SK-N-SH treated with all-trans-retinoic acid at 6 μM for 48 hours (cell line): ENCODE measurements around the gene BIRC5.
A peak's percentile ranks its signal among the peaks of the same experiment; 100 is the strongest.

Source experiments
- ATAC-seq: fragments of 200-7000 bp; cut with Tn5 transposase; 3 replicates; pipeline ENCODE4 v1.9.1; 2020; ENCODE audit warnings: mild to moderate bottlenecking, moderate library complexity
- ARNTL ChIP-seq: fragments of 450-650 bp; formaldehyde crosslinking; IDR thresholded peaks from 2 replicates; pipeline ENCODE4 v1.5.0; 2020; ENCODE audit warnings: low read depth, mild to moderate bottlenecking, moderate library complexity, borderline replicate concordance
- BACH2 ChIP-seq: fragments of 250-450 bp; sonication (Bioruptor Pico); IDR thresholded peaks from 2 replicates; pipeline ENCODE4 v1.9.0; 2021; ENCODE audit warnings: mild to moderate bottlenecking, borderline replicate concordance
- CSDC2 ChIP-seq: fragments of 250-450 bp; sonication (Bioruptor Pico); IDR thresholded peaks from 2 replicates; pipeline ENCODE4 v1.5.0; 2020; ENCODE audit warnings: mild to moderate bottlenecking, moderate library complexity
- ESRRG ChIP-seq: fragments of 250-450 bp; sonication (Bioruptor Pico); IDR thresholded peaks from 2 replicates; pipeline ENCODE4 v1.6.1; 2021; ENCODE audit warnings: mild to moderate bottlenecking
- GLIS3 ChIP-seq: fragments of 250-450 bp; sonication (Bioruptor Pico); IDR thresholded peaks from 2 replicates; pipeline ENCODE4 v1.5.0; 2020; ENCODE audit warnings: mild to moderate bottlenecking, moderate library complexity
- ISL1 ChIP-seq: fragments of 250-450 bp; sonication (Bioruptor Pico); IDR thresholded peaks from 2 replicates; pipeline ENCODE4 v2.1.2; 2022; ENCODE audit warnings: mild to moderate bottlenecking, moderate library complexity
- OSR1 ChIP-seq: fragments of 250-450 bp; sonication (Bioruptor Pico); IDR thresholded peaks from 2 replicates; pipeline ENCODE4 v1.8.0; 2022; ENCODE audit warnings: moderate library complexity, mild to moderate bottlenecking, inconsistent platforms
- POU6F1 ChIP-seq: fragments of 250-450 bp; sonication (Bioruptor Pico); IDR thresholded peaks from 2 replicates; pipeline ENCODE4 v1.8.0; 2021; ENCODE audit warnings: low read depth, mild to moderate bottlenecking, moderate library complexity, borderline replicate concordance
- RARB ChIP-seq: fragments of 250-450 bp; sonication (Bioruptor Pico); IDR thresholded peaks from 2 replicates; pipeline ENCODE4 v1.8.0; 2021; ENCODE audit warnings: mild to moderate bottlenecking, moderate library complexity
- SNAI2 ChIP-seq: fragments of 250-450 bp; sonication (Bioruptor Pico); IDR thresholded peaks from 2 replicates; pipeline ENCODE4 v1.5.0; 2020; ENCODE audit warnings: mild to moderate bottlenecking, moderate library complexity
- TCF4 ChIP-seq: fragments of 250-450 bp; sonication (Bioruptor Pico); IDR thresholded peaks from 2 replicates; pipeline ENCODE4 v1.8.0; 2021; ENCODE audit warnings: mild to moderate bottlenecking, moderate library complexity, borderline replicate concordance
- TOX ChIP-seq: fragments of 250-450 bp; sonication (Bioruptor Pico); IDR thresholded peaks from 2 replicates; pipeline ENCODE4 v1.8.0; 2021; ENCODE audit warnings: mild to moderate bottlenecking, moderate library complexity, borderline replicate concordance
- ZC3H10 ChIP-seq: fragments of 250-450 bp; sonication (Bioruptor Pico); IDR thresholded peaks from 2 replicates; pipeline ENCODE4 v1.5.1; 2021; ENCODE audit warnings: mild to moderate bottlenecking, moderate library complexity
- ZFP3 ChIP-seq: fragments of 250-450 bp; sonication (Bioruptor Pico); IDR thresholded peaks from 2 replicates; pipeline ENCODE4 v1.5.0; 2020; ENCODE audit warnings: mild to moderate bottlenecking, moderate library complexity
- ZFP30 ChIP-seq: fragments of 450-650 bp; formaldehyde crosslinking; IDR thresholded peaks from 2 replicates; pipeline ENCODE4 v1.5.0; 2022; ENCODE audit warnings: mild to moderate bottlenecking, moderate library complexity
- ZNF565 ChIP-seq: fragments of 450-650 bp; formaldehyde crosslinking; conservative IDR thresholded peaks from 2 replicates; pipeline ENCODE4 v1.5.0; 2020; ENCODE audit warnings: low read depth, mild to moderate bottlenecking, moderate library complexity
- ZNF70 ChIP-seq: fragments of 450-650 bp; formaldehyde crosslinking; IDR thresholded peaks from 2 replicates; pipeline ENCODE4 v1.5.0; 2020; ENCODE audit warnings: mild to moderate bottlenecking, moderate library complexity
- ZNF8 ChIP-seq: fragments of 450-650 bp; formaldehyde crosslinking; IDR thresholded peaks from 2 replicates; pipeline ENCODE4 v1.5.0; 2020; ENCODE audit warnings: mild to moderate bottlenecking, moderate library complexity
- TF ChIP-seq, protein P1 (sequence below): fragments of 250-450 bp; sonication (Bioruptor Pico); IDR thresholded peaks from 2 replicates; pipeline ENCODE4 v1.5.1; 2021; ENCODE audit warnings: mild to moderate bottlenecking, moderate library complexity
- TF ChIP-seq, protein P2 (sequence below): fragments of 250-450 bp; sonication (Bioruptor Pico); IDR thresholded peaks from 2 replicates; pipeline ENCODE4 v1.5.1; 2020; ENCODE audit warnings: low read depth, mild to moderate bottlenecking, moderate library complexity
- TF ChIP-seq, protein P3 (sequence below): fragments of 250-450 bp; sonication (Bioruptor Pico); IDR thresholded peaks from 2 replicates; pipeline ENCODE4 v1.5.0; 2020; ENCODE audit warnings: mild to moderate bottlenecking, moderate library complexity
- TF ChIP-seq, protein P4 (sequence below): fragments of 250-450 bp; sonication (Bioruptor Pico); IDR thresholded peaks from 2 replicates; pipeline ENCODE4 v1.8.0; 2020; ENCODE audit warnings: mild to moderate bottlenecking, moderate library complexity, borderline replicate concordance

Gene BIRC5

DNA sequence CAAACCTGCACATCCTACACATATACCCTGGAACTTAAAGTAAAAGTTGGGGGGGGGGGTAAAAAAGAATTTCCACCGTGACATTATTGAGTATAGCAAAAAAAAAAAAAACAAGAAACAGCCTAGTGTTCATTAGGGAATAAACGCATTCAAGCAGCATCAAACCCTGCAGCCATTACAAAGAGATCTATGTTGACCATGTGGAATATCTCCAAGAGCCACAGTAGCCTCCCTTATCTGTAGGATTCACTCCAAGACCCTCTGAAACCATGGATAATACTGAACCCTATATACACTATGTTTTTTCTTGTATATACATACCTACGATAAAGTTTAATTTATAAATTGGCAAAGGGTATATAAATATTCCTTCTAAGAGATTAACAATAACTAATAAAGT is 5.6 kb upstream of the BIRC5 start:
- TF ChIP-seq ZNF8 (CRISPR knock-in tag) (no peak), TOX (CRISPR knock-in tag) (no peak), ZFP30 (CRISPR knock-in tag) (no peak), GLIS3 (CRISPR knock-in tag) (no peak), ZC3H10 (CRISPR knock-in tag) (no peak)
- ATAC-seq = no peak

GRCh38 chr17:78210111-78210510 is 3.9 kb upstream of the BIRC5 start:
- TF ChIP-seq GLIS3 (CRISPR knock-in tag) (no peak), POU6F1 (CRISPR knock-in tag) (no peak), BACH2 (CRISPR knock-in tag) (no peak), ZC3H10 (CRISPR knock-in tag) (no peak), ZNF8 (CRISPR knock-in tag) (no peak), SNAI2 (CRISPR knock-in tag) (no peak), RARB (CRISPR knock-in tag) (no peak)
- TF ChIP-seq, protein P1, sequence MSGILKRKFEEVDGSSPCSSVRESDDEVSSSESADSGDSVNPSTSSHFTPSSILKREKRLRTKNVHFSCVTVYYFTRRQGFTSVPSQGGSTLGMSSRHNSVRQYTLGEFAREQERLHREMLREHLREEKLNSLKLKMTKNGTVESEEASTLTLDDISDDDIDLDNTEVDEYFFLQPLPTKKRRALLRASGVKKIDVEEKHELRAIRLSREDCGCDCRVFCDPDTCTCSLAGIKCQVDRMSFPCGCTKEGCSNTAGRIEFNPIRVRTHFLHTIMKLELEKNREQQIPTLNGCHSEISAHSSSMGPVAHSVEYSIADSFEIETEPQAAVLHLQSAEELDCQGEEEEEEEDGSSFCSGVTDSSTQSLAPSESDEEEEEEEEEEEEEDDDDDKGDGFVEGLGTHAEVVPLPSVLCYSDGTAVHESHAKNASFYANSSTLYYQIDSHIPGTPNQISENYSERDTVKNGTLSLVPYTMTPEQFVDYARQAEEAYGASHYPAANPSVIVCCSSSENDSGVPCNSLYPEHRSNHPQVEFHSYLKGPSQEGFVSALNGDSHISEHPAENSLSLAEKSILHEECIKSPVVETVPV (CRISPR knock-in tag) = no peak
- TF ChIP-seq, protein P2, sequence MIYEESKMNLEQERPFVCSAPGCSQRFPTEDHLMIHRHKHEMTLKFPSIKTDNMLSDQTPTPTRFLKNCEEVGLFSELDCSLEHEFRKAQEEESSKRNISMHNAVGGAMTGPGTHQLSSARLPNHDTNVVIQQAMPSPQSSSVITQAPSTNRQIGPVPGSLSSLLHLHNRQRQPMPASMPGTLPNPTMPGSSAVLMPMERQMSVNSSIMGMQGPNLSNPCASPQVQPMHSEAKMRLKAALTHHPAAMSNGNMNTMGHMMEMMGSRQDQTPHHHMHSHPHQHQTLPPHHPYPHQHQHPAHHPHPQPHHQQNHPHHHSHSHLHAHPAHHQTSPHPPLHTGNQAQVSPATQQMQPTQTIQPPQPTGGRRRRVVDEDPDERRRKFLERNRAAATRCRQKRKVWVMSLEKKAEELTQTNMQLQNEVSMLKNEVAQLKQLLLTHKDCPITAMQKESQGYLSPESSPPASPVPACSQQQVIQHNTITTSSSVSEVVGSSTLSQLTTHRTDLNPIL (CRISPR knock-in tag) = no peak
- TF ChIP-seq, protein P3, sequence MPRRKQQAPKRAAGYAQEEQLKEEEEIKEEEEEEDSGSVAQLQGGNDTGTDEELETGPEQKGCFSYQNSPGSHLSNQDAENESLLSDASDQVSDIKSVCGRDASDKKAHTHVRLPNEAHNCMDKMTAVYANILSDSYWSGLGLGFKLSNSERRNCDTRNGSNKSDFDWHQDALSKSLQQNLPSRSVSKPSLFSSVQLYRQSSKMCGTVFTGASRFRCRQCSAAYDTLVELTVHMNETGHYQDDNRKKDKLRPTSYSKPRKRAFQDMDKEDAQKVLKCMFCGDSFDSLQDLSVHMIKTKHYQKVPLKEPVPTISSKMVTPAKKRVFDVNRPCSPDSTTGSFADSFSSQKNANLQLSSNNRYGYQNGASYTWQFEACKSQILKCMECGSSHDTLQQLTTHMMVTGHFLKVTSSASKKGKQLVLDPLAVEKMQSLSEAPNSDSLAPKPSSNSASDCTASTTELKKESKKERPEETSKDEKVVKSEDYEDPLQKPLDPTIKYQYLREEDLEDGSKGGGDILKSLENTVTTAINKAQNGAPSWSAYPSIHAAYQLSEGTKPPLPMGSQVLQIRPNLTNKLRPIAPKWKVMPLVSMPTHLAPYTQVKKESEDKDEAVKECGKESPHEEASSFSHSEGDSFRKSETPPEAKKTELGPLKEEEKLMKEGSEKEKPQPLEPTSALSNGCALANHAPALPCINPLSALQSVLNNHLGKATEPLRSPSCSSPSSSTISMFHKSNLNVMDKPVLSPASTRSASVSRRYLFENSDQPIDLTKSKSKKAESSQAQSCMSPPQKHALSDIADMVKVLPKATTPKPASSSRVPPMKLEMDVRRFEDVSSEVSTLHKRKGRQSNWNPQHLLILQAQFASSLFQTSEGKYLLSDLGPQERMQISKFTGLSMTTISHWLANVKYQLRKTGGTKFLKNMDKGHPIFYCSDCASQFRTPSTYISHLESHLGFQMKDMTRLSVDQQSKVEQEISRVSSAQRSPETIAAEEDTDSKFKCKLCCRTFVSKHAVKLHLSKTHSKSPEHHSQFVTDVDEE = no peak
- no peak for ATAC-seq

- TF ChIP-seq TCF4 (no peak), ARNTL (CRISPR knock-in tag) (no peak), ZNF70 (no peak), ZFP3 (no peak), ISL1 (CRISPR knock-in tag) (no peak), OSR1 (CRISPR knock-in tag) (no peak), ZC3H10 (CRISPR knock-in tag) (no peak), ESRRG (CRISPR knock-in tag) (no peak)
- TF ChIP-seq, protein P4, sequence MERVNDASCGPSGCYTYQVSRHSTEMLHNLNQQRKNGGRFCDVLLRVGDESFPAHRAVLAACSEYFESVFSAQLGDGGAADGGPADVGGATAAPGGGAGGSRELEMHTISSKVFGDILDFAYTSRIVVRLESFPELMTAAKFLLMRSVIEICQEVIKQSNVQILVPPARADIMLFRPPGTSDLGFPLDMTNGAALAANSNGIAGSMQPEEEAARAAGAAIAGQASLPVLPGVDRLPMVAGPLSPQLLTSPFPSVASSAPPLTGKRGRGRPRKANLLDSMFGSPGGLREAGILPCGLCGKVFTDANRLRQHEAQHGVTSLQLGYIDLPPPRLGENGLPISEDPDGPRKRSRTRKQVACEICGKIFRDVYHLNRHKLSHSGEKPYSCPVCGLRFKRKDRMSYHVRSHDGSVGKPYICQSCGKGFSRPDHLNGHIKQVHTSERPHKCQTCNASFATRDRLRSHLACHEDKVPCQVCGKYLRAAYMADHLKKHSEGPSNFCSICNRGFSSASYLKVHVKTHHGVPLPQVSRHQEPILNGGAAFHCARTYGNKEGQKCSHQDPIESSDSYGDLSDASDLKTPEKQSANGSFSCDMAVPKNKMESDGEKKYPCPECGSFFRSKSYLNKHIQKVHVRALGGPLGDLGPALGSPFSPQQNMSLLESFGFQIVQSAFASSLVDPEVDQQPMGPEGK (CRISPR knock-in tag) = no peak
Observed at GRCh38 chr17:78211032-78211431, 3.0 kb upstream of the BIRC5 start.

DNA sequence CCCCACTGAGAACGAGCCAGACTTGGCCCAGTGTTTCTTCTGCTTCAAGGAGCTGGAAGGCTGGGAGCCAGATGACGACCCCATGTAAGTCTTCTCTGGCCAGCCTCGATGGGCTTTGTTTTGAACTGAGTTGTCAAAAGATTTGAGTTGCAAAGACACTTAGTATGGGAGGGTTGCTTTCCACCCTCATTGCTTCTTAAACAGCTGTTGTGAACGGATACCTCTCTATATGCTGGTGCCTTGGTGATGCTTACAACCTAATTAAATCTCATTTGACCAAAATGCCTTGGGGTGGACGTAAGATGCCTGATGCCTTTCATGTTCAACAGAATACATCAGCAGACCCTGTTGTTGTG is 631 bp downstream of the BIRC5 start:
- ATAC-seq = peak; percentile 11; the same call in 2 of the 3 replicates
- TF ChIP-seq ESRRG (CRISPR knock-in tag) (no peak), GLIS3 (CRISPR knock-in tag) (no peak), CSDC2 (CRISPR knock-in tag) (no peak), ZFP3 (no peak), SNAI2 (CRISPR knock-in tag) (no peak), ZNF565 (no peak), POU6F1 (CRISPR knock-in tag) (no peak), ZC3H10 (CRISPR knock-in tag) (no peak)
- TF ChIP-seq, protein P1 (CRISPR knock-in tag) = no peak

More at GRCh38 chr17:78211032-78211431, 3.0 kb upstream of the BIRC5 start:
- no peak for ATAC-seq
